GM18499 (cell line): Measurements from ENCODE around the gene IRX2.

Source experiments
- ATAC-seq: cut with Tn5 transposase; IDR thresholded peaks from one replicate; pipeline ENCODE4 v1.9.1; 2021; ENCODE audit warnings: moderate number of reproducible peaks; ENCODE audit not compliant: insufficient read depth, unreplicated experiment

Gene IRX2

DNA sequence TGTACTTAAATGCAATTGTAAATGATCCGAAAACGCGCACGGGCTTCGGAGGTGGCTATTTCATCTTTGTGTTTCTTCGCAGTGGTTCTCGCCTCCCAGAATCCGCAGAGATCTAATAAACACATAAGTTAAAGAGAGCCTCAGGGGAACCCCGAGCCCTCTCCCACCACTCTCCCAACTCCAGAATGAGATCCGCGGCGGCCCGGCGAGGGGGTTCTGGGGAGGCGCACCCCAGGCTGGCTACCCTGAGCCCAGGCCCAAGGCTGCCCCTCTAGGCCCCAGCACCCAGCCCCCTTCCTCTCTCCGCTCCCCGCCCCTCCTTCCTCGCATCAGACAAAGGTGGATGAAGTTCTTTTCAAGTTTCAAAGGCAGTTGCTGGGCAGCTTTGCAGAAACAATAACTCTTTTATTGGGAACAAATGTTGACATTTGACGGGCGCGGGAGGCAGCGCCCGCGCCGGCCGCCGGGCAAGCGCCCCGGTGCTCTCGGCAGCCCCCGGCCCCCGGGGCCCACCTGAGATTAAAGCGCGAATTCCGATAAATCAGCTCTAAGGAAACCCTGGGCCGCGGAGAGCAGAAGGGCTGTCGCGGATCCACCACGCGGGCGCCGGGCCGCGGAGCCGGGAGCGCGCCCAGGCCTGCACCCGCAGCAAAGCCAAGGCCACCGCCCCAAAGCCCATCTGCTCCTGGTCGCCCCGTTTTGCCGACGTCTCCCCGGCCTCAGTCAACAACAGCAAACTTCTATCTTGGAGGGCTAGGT is 8.4 kb downstream of the IRX2 start:
- ATAC-seq, result no peak

DNA sequence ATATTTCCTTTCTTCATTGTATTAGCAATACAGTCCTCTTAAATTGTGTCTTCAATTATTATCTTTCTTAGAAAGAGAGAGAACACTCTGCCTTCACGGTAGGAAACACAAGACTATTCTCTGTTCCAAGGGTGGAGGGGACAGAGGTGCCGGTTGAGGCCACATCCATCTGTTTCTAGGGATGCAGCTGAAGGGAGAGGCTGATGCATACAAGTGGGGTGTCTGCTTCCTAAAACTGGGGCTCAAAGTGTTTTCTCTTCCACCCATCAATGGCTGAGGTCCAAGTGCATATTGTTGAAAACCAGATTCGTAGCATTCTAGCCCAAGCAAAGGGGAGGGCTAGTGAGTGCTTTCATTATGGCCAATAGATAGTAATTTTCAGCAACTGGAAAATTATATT is 9.5 kb downstream of the IRX2 start:
- ATAC-seq, result no peak

- ATAC-seq, result no peak
These were observed 10.5 kb downstream of the IRX2 start for GRCh38 chr5:2740876-2741555.

DNA sequence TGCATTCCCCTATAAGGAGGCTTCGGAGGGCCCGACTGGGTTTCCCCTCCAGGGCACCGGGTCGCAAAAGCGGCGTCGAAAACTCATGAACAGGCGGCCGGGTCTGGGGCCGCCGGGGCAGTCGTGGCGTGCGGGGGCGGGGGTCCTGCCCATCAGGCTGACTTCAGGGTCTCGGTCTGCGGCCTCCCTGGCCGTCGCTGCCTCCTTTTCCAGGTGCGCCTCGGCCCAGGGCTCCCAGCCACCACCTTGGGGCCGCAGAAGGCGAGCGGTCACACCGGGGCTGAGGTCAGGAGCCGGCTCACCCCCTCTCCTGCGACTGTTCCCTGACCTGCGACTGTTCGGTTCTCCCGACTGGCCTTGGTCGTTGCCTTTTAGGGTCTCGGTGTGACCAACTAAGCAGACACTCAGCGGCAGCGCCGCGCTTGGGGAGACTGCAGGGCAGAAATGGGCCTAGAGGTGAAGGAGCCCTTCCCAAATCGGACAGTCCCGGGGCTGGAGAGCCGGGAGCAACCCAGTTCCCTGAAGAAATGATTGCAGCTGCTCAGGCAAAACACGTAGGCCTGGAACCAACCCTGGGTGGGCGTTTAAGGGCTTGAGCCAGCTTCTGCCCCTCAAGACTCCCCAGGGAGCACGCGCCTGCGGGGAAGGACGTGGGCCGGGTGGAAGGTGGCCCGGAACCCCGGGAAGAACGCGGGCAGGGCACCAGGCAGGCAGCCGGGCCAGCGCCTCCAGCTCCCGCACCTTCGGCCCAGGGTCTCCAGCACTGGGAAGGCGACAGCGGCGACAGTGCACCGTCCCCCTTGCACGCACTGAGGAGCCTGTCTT is 11.2 kb downstream of the IRX2 start:
- no peak for ATAC-seq

DNA sequence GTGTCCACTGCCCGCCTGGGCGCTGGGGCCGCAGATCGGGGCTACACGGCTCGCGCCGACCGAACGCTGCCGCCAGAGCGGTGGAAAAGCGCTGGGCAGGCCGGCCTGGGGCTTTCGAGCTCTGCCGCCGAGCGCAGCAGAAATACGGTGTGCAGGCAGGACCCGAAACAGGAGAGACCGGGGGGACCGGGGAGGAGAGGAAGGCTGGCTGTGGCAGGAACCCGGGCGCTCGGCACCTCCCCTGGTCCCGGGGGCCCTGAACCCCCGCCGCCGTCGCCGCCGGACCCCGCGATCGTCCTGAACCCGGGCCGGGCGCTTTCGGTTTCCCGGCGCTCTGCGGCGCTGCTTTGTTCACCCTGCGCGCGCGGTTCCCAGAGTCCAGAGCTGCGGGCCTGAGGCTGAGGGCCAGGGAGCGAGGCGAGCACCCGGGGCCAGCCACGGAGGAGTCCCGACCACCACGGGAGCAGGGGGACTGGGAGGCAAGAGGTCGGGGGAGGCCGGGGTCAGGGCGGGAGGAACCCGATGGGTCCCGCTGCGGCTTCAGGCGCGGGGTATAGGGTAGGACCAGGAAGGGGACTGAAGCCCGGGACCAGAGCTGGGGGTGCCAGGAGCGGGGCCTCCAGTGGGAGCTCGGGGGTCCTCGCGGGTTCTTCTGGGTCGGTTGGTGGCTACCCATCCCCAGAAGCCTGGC is 12.0 kb downstream of the IRX2 start:
- ATAC-seq, result no peak

GRCh38 chr5:2738700-2739359 is 12.6 kb downstream of the IRX2 start:
- no peak for ATAC-seq

GRCh38 chr5:2738156-2738699 is 13.2 kb downstream of the IRX2 start:
- ATAC-seq, result no peak

DNA sequence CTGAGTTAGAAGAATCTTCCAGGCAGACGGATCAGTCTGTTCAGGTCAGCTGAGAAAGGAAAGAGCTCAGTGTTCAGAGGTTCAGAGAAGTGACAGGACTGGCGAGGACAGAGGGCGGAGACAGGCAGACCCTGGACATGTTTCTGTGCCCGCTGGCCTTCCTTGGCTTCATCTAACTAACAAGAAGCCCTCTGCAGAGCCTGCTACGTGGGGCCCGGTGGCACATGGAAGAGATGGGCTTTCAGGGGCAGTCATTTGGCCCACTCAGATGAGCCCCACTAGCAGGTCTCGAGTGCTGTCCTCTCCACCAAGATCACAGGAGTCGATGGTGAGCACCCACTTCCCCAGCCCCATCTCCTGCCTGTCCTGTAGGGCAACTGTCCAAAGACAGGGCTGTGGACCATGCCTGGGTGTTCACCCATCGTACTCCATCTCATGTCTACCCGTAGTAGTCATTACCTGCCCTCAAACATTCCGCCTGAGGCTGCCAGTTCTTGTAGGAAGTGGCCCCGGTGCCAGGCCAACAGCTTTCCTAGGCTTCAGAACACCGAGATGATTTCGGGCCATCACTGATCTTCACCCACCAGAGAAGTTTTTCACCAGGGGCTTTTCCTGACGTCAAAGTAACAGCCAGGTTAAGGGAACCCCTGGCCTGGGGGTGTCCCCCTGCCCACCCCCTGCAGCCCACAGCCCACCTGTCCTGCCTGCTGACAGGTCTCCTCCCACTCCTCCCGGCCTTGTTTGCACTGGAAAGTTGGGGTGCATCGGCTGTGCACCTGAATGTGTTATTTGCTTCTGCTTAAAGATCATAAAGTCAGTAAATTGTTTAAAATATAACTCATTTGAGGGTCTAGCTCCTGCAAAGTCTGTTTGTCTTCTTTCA is 14.0 kb downstream of the IRX2 start:
- ATAC-seq, result no peak

GRCh38 chr5:2736872-2737271 is 14.6 kb downstream of the IRX2 start:
- no peak for ATAC-seq

DNA sequence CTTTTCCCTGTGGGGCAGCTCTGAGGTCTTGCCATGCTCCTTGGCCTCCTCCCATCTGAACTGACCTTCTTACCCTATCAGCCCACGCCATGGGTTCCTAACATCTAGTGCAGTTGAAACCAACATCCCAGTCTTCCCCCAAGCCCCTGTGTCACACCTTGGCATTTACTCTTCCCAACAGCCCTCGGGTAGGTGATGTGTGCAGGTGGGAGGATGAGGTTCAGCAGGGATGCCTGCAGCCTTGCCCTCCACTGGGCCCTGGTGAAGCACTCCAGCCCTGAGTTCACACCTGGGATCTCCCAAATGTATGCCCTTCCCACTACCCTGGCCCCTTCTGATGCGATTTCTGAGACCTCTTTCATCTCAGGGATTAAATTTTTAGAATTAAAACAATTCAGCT is 15.5 kb downstream of the IRX2 start:
- no peak for ATAC-seq

- ATAC-seq, result no peak
These were observed 18.6 kb downstream of the IRX2 start for GRCh38 chr5:2732850-2733249.

- no peak for ATAC-seq
These were observed 19.5 kb downstream of the IRX2 start for GRCh38 chr5:2732004-2732403.

- no peak for ATAC-seq
These were observed 22.3 kb downstream of the IRX2 start for GRCh38 chr5:2729189-2729588.

- no peak for ATAC-seq
These were observed 23.9 kb downstream of the IRX2 start for GRCh38 chr5:2727550-2727949.

DNA sequence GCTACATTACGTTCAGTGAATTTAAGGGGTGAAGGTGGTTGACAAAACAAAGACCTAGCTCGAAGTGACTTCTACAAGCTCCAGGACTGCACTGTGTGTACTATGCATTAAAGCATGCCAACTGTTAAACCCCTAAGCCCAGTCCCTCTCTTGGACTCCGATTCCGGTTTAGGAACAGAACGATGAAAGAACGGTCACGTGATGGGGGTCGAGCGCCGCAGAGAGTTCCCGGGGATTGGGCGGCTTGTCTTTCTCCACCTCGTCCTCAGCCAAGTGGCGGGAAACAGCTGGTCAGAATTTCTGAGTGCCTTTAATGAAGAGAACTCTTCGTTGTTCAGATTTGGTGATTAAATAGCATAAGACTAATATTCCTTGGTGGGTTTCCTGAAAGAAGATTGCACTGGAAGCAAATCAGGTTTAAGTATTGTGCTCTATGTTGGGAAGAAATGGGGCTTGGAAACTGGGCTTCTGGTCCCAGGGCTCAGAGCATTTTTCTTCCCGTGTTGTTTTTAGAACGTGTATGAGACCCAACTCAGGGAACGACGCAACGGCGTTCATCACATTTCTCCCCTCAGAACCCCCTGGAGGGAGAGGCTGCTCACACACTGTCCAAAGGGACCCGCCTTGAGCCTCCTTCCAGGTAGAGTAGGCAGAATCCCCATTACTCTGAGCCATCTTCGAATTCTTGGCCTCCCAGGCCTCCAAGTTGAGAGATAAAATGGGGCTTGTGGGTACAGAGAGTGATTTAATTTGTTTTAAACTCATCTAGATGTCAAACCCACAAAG is 25.3 kb downstream of the IRX2 start:
- no peak for ATAC-seq

DNA sequence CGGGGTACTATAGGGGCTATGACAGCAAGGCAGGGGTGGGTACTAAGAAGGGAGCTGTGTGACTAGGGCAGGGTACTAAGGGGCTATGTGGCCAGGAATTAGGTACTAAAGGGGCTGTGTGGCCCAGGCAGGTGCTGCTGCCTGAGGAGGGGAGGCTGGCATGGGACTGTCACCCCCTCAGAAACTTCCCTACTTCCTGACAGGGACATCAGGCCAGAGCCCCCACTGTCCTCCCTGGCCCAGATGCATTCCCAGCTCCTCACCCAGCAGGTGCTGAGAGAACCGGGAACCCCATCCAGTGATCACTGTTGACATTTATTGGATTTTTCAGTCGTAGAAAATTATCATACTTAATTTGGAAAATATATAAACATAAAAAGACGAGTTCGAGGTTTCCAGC is 26.6 kb downstream of the IRX2 start:
- no peak for ATAC-seq

- ATAC-seq, result no peak
These were observed 27.4 kb downstream of the IRX2 start for GRCh38 chr5:2724031-2724581.

DNA sequence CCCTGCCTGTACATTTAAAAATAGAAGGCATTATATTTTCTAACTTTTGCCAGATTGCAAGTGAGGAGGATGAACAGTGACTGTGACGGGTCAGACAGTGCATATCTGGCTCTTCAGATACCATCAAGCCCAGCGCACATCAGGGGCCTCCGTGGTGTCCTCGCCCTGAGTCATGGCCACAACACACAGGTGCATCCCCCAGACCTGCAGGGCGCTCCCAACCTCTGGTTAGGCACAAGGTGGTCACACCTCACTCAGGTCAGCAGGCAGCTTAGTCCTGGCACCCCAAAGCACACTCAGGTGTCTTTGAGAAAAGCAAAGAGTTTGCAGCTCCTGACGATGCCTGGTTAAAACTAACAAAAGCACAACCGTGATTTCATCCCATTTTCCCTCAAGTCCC is 28.6 kb downstream of the IRX2 start:
- ATAC-seq, result no peak
